Epithelial cell of proximal tubule (primary cell): ENCODE measurements around the gene CDH3. TPM values are rescaled to one million over a fixed set of nuclear protein-coding genes. Genes with fewer than 3 reads are reported as not detected.
A peak's percentile ranks its signal among the peaks of the same experiment; 100 is the strongest.

Source experiments
- DNase-seq: peaks from one replicate; pipeline ENCODE4 v3.0.0-alpha.2; 2011; ENCODE audit warnings: low read depth
- H3K4me3 ChIP-seq: 2 replicates; pipeline ENCODE4 v1.5.1; 2011; ENCODE audit warnings: low read depth, mild to moderate bottlenecking, low read length
- CTCF ChIP-seq: conservative IDR thresholded peaks from 2 replicates; pipeline ENCODE4 v1.5.1; 2012; ENCODE audit warnings: low read depth, mild to moderate bottlenecking, low read length
- total RNA-seq: library from RNA; depleted of rRNA; stranded (reverse); fragments of >200 nt; gene quantifications from 2 replicates; pipeline ENCODE4 v1.2.3, GENCODE V29; 2015

The CDH3 gene
- total RNA-seq, 1 donor from 2014 or later = 174 TPM

- no peak for TF ChIP-seq CTCF
- no peak for DNase-seq
- H3K4me3 ChIP-seq = no peak overlapping the region
Observed at GRCh38 chr16:68617734-68618133, 27.4 kb upstream of the CDH3 start.

DNA sequence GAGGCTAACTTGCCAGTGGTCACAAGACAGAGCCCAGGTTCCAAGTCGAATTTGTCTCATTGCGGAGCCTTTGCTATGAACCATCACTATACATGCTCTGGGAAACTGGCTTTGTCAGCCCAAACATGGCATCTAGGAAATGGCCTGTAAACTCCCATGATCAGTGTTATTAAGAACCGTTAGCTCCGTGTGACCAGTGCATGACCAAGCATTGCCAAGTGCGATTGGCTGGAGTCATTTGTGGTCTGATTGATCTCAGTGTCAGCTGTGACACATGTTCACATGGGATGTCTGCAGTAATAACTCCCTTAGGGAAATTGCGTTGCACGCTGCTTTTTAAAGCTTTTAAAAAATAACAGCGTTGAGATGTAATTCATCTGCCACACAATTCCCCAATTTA, 18.6 kb upstream of the CDH3 start:
- no peak overlapping the region for H3K4me3 ChIP-seq
- no peak for TF ChIP-seq CTCF
- DNase-seq = no peak

GRCh38 chr16:68627951-68628425, 17.1 kb upstream of the CDH3 start:
- DNase-seq = no peak

DNA sequence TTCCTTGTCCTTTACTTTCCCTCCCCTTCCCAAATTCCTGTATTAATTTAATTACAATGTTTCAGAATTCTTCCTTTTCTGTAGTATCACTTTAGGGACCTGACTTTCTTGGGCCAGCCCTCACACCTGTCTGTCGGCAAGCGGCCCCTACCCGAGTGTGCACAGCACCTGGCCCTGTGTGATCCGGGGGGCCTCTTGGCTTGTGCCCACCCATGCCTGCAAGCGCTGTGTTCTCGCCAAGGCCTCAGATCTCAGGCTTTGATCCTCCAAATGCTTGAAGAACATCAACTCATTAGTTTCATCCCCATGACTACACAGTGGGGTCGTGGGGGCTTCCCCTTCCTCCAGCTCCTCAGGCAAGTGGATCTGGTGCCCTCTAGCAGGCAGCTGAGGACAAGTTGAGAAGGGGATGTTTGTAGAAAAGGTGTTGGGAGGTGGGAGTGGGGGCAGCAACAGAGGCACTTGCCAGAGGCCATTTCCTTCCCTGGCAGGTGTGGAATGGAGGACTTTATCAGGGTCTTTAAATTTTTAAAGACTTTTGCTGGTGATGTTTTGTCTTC, 15.7 kb upstream of the CDH3 start:
- no peak overlapping the region for H3K4me3 ChIP-seq
- no peak for DNase-seq
- TF ChIP-seq CTCF = peak; percentile 3

More at GRCh38 chr16:68627951-68628425, 17.1 kb upstream of the CDH3 start:
- H3K4me3 ChIP-seq = no peak overlapping the region
- no peak for TF ChIP-seq CTCF

- DNase-seq = no peak
- H3K4me3 ChIP-seq = no peak overlapping the region
- TF ChIP-seq CTCF = no peak
Observed at GRCh38 chr16:68636064-68636560, 9.0 kb upstream of the CDH3 start.

DNA sequence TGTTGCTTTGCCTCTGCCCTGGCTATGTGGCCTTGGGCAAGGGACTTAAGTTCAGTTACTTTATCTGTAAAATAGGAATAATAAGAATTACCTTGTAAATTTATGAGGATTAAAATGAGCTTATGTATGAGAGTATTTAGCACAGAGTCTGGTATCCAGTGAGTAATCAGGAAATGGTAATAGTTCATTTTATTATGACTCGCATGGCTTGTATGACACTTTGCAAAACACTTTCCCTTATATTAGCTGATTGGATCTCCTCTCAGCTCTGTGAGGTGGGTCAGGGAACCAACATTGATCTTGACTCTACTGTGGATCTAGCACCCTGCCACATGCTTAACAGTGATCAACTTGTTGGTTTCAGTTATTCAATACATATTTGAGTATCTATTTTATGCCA, 8.3 kb upstream of the CDH3 start:
- no peak for DNase-seq
- no peak for TF ChIP-seq CTCF
- H3K4me3 ChIP-seq = no peak overlapping the region

DNA sequence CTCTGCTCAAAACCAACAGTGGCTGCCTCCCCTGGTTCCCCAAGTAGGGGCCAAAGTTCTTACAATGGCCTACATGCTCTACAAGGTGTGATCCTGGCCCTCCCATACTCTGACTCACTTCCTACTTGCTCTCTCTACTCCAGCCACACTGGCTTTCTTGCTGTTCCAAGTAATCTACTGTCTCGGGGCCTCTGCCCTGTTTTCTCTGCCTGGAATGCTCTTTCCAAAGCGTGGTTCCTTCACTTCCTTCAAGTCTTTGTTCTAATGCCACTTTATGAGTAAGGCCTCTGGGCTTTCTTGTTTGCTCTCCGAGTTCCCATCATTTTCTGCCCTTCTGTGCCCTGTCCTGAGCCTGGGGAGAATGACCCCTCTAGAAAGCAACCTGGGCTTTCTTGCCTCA, 4.1 kb upstream of the CDH3 start:
- no peak for TF ChIP-seq CTCF
- no peak for DNase-seq
- no peak overlapping the region for H3K4me3 ChIP-seq
